HG02642 (cell line): ENCODE results near the gene SFXN2.
"Not testable (repeated sequence)": the region's sequence is repeated elsewhere in the genome, so short reads cannot be mapped to it uniquely, and the experiment has no call there.

Source experiments
- ATAC-seq: cut with Tn5 transposase; IDR thresholded peaks from one replicate; pipeline ENCODE4 v1.9.1; 2021; ENCODE audit warnings: mild to moderate bottlenecking; ENCODE audit not compliant: unreplicated experiment, poor library complexity

The SFXN2 gene

DNA sequence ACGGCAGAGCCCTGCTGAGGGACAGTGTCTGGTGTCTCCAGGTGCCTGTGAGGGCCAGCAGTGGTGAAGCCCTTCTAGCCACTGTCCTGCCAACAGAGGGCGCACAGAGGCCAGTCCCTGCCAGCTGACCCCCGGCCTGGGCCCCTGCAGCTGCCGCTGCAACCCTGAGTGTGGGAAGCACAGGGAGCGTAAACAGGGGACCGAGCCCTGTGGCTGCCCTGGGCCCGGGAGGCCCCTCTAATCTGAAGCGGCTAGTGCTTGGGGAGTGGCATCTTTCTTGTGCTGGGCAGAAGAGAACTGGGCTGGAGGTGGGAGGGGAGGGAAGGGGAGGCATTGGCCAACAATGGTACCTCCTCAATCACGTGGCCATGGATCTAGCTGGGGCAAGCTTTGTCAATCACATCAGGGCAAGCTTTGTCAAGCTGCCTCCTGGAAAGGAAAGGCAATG lies 35.6 kb upstream of the SFXN2 start:
- ATAC-seq = no peak

DNA sequence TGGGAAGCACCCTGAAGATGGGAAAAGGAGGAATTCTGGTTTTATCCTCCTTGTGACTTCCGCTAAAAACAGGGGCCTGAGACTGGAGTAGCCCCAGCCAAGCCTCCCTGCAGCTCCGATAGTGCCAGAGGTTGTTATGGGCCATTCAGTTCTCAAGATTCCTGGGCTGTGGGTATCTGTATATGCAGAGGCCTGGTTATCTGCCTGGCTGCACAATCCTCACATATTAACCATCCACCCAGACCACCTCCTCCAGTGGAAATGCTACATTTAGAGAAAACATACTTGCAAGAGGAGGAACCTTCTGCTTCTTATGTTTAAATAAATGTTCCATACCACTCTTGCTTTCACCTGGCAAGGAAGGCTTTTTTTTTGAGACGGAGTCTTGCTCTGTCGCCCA lies 34.8 kb upstream of the SFXN2 start:
- no peak for ATAC-seq

DNA sequence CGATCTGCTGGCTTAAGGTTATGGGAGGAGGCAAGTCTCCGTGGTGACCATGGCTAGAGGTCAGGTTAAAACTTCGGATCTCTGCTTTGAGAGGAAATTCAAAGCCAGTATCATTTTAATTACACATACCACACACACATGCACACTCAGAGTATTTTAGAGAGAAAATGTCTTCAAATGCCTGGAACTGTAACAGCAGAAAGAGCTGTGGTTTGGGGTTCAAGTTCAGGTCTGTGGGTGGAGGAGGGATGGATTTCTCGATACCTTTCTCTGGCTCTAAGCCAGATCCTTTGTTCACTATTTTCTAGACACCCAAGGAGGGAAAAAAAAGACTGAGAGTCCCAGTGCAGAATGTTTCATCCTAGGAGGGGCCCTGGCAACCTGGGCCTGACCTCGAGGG lies 32.7 kb upstream of the SFXN2 start:
- ATAC-seq = no peak

DNA sequence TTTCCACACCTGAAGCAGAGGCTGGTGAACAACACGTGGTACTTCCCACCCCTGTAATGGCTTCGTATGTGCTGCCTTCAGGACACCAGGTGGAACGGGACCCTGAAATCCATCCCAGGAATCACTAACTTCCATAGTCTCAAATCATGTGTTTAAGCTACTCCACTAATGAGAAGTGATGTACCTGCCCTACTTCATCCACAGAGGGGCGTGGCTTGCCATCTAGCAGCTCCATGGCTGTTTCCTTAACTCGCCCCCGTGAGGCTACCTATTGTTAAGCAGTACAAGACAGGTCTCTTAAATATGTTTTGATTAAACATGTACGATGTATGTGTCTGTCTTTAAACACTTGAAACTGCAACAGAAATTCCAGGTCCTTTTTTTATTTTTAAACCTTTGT lies 32.0 kb upstream of the SFXN2 start:
- ATAC-seq = no peak

DNA sequence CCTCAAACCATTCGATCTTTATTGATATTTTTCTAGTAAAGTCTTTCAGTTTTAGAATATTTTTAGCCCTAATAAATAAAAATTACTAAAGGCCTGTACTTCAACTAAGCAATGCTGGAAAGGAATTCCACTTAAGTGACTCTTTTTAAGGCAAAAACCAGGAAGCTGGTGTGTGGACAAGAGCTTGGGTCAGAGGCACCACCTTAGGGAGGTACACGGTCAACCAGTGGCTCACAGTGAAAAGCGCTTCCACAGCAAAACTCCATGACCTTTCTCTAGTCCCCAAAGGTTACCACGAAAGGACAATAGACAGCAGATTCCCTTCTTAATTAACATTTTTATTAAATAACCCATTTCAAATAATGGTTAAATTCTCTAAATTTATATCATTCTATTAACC lies 31.5 kb upstream of the SFXN2 start:
- no peak for ATAC-seq

DNA sequence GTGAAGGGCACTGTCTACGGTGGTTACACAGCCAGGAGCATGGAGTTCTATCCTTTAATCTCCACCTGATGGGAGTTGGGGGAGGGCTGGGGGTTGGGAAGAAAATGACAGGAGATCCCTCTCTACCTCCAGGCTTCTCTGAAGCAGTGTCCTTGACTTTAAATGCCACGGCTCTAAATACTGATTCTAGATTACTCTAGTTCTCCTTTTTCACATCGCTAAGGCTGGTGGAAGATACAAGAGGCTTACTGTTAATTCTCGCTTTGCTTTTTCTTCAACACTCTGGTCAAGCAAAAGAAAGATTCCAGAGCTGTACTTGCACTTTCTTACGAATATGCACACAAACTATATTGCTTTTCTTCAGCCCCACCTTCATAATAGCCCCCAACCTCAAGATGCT lies 30.7 kb upstream of the SFXN2 start:
- ATAC-seq = no peak

DNA sequence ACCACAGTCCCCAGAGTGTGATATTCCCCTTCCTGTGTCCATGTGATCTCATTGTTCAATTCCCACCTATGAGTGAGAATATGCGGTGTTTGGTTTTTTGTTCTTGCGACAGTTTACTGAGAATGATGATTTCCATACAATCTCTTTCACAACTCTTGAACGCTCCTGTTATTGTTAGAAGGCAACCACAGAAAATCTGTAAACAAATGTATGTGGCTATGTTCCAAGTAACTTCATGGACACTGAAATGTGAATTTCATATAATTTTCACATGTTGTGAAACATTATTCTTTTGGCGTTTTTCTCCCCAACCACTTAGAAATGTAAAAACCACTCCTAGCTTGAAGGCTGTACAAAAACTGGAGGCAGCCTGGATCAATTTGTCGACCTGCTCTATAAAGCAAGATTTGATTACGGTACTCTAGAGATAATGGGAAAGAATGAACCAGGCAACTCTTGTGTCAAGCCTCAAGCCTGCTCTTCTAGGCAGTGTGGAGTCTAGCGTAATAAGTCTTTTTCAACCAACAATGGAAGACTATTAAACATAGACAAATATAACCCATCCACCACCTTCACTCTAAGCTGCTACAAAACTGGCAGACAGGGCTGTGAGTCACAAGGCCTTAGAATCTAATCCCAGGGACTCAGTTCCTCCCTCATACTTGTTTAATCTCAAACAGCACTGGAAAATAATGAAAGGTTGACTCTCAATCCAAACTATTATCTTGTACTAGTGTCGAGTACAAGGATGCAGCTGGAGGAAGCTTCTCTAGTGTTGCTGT lies 23.0 kb upstream of the SFXN2 start:
- ATAC-seq = no peak

DNA sequence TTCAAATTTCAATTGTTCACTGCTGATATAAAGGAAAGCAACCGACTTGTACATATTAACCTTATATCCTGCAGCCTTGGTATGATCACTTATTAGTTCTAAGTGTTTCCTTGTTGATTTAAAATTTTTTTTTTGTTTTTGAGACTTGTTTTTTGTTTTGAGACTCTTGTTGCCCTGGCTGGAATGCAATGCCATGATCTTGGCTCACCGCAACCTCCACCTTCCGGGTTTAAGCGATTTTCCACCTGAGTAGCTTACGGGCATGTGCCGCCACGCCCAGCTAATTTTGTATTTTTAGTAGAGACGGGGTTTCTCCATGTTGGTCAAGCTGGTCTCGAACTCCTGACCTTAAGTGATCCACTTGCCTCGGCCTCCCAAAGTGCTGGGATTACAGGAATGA lies 19.0 kb upstream of the SFXN2 start:
- ATAC-seq = not testable (repeated sequence)

DNA sequence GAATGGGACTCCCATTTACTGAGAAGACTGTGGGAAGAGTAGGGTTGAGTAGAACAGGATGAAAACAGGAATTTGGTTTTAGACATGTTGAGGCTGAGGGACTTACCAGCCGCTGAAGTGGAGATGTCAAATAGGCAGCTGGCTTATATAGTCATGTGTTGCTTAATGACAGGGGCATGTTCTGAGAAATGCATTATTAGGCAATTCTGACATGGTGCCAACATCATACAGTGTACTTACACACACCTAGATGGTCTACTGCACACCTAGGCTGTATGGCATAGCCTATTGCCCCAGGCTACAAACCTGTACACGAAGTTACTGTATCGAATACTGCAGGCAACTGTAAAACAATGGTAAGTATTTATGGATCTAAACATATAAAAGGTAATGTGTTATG lies 17.7 kb upstream of the SFXN2 start:
- no peak for ATAC-seq

DNA sequence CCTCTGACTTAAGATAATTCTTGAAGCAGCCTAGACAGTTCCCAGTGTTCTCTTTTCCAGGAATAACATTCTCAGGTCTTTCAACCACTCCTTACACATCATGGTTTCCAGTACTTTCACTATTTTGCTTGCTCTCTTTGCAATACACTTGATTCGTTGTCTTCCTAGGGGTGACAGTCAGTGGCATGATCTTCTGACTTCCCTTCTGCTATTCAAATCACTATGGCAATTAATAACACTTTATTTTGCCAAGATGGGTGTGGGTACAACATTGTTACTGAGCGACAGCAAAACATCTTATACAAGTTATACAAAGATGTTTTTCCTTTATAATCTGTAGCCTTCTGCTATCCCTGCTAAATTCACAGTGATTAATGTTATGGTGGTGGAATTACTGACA lies 15.5 kb upstream of the SFXN2 start:
- ATAC-seq = no peak

DNA sequence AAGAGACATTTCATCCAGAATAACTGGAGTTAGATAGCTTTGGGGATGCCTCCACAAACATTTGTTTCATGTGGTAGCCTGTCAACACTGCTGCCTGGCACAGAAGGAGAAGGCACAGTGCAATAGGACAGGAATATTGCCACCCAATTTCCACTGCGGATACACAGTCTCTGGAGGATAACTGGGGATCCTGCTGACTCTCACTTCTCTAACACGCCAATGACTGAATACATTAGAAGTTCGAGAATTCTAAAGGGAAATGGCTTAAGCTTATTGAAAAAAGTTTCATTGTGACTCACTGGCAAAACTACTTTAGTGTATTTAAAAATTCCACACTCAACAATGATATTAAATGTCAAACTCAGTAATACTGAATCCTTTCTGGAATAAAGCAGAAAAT lies 13.2 kb upstream of the SFXN2 start:
- no peak for ATAC-seq

DNA sequence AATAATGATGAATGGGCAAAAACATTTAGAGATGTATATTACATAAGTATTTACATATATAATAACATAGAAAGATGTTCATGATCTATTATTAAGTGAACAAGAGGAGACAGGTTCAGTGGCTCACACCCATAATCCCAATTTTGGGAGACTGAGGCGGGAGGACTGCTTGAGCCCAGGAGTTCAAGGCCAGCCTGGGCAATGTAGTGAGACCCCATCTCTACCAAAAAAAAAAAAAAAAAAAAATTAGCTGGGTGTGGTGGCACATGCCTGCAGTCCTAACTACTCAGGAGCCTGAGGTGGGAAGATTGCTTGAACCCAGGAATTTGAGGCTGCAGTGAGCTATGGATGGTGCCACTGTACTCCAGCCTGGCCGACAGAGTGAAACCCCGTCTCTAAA lies 12.6 kb upstream of the SFXN2 start:
- no peak for ATAC-seq

DNA sequence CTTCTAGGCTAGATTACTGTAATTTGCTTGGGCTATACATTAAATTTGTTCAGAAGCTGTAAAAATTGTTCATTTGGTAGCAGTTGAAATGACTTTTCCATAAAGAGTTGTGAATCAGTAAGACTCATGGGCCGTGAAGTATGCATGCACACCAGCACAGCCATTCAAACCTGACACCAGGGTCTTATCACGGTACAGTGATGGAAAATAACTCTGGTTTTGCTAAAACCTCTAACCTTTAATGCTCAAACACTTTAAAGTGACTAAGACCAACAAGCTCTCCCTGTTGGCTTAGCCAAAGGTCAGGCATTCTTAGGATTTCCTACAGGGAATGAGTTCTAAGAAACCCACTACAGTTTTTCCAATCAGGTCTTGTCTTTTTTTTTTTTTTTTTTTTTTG lies 11.7 kb upstream of the SFXN2 start:
- ATAC-seq = no peak

DNA sequence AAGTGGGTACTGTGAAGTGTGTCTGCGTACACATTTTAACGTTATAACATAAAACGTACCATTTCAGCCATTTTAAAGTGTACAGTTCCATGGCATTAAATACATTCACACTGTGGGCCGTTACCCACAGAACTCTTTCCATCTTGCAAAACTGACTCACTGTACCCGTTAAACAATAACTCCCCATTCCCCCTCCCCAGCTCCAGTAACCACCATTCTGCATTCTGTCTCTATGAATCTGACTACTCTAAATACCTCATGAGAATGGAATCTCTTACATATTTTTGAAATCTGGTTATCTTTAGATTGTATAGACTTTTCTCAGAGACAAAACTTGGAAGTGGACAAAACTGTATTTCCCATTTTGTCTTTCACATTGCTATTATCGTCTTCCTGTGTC lies 9.5 kb upstream of the SFXN2 start:
- ATAC-seq = no peak

DNA sequence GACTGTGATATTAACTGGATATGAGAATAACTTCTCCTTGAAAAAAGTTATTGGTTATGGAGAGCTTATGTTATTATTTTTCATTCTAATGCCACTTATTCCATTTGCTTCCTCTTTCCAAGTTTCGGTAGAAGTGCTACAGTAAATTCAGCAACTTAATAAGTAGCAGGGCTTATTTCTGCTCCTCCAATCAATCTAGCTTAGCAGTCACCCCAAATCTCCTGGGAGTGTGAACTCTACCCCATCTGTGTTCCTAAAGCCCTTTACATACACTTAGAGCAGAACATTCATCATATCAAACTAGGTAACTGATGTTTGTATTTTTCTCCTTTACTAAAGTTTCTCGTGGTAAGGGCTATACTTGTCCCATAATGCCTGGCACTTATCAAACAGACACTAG lies 8.9 kb upstream of the SFXN2 start:
- ATAC-seq = no peak

DNA sequence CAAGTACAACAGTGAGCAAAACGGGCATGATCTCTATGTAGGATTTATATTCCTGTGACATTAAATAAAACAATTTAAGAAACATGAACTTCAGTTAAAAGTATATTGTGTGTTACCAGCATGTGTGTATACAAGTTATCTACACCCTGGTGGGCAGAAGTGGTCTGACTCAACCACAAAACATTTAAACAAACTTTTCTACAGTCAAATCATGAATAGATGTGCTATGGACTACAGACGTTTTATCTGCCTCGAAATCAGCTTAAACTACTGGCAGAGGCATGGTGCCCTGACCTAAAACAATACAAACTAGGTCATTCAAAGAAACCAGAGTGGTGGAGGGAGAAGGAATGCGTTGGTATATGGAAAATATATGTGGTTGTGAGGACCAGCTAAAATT lies 3.8 kb upstream of the SFXN2 start:
- ATAC-seq = no peak

DNA sequence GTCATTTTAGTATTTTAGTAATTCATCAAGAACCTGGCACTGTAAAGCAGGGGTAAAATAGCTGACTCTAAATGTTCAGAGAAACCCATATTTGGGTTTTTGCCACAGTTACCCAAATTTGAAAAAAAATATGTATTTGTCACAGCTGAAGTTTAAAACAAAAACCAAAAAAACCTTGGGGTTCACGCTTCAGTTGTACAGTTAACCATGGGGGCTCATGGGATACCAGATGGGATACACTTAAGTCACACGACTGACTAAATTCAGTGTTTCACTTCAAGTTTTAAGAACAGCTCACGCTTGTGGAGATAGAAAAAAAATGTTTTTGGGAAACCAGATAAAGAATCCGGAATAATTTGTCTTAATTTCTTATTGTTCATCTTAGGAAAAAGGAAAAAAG lies 2.3 kb upstream of the SFXN2 start:
- no peak for ATAC-seq

DNA sequence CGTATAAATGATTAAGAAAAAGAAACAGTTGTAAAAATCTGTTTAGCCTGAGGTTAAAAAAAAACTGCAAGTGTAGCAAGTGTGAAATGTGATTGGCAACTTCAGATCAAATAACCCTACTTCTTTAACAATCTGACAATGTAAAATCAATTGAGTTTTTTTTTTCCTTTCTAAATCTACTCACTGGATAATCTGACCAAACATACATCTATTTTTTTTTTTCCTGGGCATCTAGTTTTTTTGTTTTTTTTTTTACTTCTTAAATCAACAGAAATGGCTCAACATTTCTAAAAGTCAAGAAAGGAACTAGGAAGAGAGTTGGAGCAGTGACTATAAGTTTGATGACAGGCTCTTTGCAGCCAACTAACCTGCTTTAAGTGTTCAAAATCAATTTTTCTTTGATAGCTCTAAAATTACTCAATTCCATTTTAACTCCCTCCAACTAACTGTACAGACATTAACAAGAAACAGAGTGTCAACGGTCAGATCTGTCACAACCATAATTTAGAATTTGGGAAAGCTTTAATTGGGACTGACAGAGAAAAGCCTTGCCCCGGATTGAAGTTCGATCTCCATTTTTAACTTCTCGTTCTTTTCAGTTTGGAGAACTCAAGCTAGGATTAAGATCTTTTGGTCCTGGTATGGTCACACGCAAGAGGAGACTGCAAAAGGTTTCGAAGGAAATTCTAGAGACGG lies 1.4 kb upstream of the SFXN2 start:
- ATAC-seq = no peak

DNA sequence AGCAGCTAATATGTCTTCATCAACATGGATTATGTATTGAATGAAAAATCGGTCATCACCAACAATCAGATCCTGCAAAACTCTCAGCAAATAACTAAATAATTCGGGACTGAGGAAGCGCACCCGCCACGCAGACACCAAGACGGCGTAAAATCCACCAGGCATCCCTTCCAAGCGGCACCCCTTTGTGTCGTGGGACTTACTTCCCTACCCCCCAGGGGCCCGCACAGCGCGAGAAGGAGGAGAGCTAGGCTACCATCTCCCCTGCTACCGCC lies 960 bp upstream of the SFXN2 start:
- ATAC-seq = no peak

DNA sequence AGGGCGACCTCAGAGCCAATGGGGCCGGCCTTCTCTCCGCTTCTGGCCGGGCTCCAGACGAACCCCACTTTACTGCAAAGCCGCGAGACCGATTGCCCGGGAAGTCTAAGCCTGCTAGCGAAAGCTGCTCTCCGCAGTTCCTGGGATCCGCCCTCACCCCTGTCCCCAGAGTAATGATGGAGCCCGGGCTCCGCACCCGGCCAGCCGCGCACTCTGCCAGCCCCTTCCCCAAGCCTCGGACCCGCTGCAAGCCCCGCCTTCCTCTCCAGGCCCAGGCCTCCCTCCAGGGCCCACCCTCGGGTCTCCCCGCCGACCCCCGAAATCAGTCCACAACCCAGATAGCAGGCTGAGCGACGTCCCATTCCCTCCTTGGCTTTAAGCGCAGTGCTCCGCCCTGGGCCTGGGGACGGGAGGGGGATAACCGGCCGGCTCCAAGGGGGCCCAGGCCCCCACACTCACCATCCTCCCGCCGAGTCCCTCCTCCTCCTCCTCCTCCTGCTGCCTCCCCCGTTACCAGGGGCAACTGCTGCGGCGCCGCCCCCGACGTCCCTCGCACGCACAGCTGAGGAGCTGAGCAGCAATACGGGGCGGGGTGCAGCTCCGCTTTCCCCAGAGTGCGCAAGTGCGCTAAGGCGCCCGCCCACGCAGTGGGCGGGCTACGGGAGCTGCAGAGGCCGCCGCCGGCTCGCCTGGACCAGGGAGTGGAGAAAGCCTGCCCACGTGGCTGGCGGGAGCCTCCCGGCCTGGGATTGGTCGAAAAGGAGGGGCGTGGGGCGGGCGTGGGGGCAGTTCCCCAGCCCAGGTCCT lies 419 bp upstream of the SFXN2 start, which contains the start of gene ARL3:
Gene ARL3 (minus strand): TSS at position 584 of the 807 bp plus-strand sequence. CDS start 122 bp downstream, at position 462.
- ATAC-seq = peak; percentile 86

DNA sequence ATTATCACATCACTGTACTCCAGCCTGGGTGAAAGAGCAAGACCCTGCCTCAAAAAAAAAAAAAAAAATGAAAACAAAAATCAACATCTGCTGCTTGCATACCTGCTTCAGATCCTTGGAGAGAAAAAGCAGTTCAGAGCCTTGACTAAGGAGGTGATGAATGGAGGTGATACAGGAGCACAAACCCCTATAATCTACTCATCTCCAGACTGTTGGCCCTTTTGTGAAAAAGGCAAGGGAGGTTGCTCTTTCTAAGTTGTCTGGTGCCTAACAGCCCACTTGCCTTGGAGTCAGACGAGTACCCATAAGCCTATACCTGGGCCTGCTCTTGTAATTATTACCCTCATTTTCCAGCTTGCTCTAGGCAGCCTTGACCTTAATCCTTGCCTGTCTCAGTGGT lies 1.4 kb downstream of the SFXN2 start:
- ATAC-seq = no peak
